ENCODE results near the gene UNKL. TPM values are rescaled to one million over a fixed set of nuclear protein-coding genes. Genes with fewer than 3 reads are reported as not detected.

Gene UNKL
- polyA plus RNA-seq, 4 donors: 10.2 to 29.3 (median 16.3) TPM

- peak in 1 of 4 donors; percentile 31 for DNase-seq (ENCODE audit: low read depth in 4 of 4, low spot score in 3 of 4)
Measured at GRCh38 chr16:1379304-1380076, 35.0 kb downstream of the UNKL start.

GRCh38 chr16:1378804-1379303, 35.6 kb downstream of the UNKL start:
- DNase-seq (ENCODE audit: low read depth in 4 of 4, low spot score in 3 of 4): no peak

- DNase-seq (ENCODE audit: low read depth in 4 of 4, low spot score in 3 of 4): no peak
Measured at GRCh38 chr16:1378087-1378803, 36.3 kb downstream of the UNKL start.

- DNase-seq (ENCODE audit: low read depth in 4 of 4, low spot score in 3 of 4): no peak
Measured at GRCh38 chr16:1377406-1378010, 37.0 kb downstream of the UNKL start.

- no peak for DNase-seq (ENCODE audit: low read depth in 4 of 4, low spot score in 3 of 4)
Measured at GRCh38 chr16:1375741-1376410, 38.6 kb downstream of the UNKL start.

- DNase-seq (ENCODE audit: low read depth in 4 of 4, low spot score in 3 of 4): no peak
Measured at GRCh38 chr16:1375298-1375640, 39.2 kb downstream of the UNKL start.

GRCh38 chr16:1374418-1375297, 39.8 kb downstream of the UNKL start:
- no peak for DNase-seq (ENCODE audit: low read depth in 4 of 4, low spot score in 3 of 4)

GRCh38 chr16:1372292-1372950, 42.1 kb downstream of the UNKL start:
- DNase-seq (ENCODE audit: low read depth in 4 of 4, low spot score in 3 of 4): no peak

GRCh38 chr16:1371054-1371978, 43.2 kb downstream of the UNKL start:
- no peak for DNase-seq (ENCODE audit: low read depth in 4 of 4, low spot score in 3 of 4)

- DNase-seq (ENCODE audit: low read depth in 4 of 4, low spot score in 3 of 4): no peak
Measured at GRCh38 chr16:1367486-1368174, 46.9 kb downstream of the UNKL start.

GRCh38 chr16:1366712-1367299, 47.7 kb downstream of the UNKL start:
- no peak for DNase-seq (ENCODE audit: low read depth in 4 of 4, low spot score in 3 of 4)

- DNase-seq (ENCODE audit: low read depth in 4 of 4, low spot score in 3 of 4): no peak
Measured at GRCh38 chr16:1366060-1366711, 48.3 kb downstream of the UNKL start.

- no peak for DNase-seq (ENCODE audit: low read depth in 4 of 4, low spot score in 3 of 4)
Measured at GRCh38 chr16:1364510-1364909, 50.0 kb downstream of the UNKL start.

GRCh38 chr16:1363501-1364041, 50.9 kb downstream of the UNKL start:
- DNase-seq (ENCODE audit: low read depth in 4 of 4, low spot score in 3 of 4): no peak

- DNase-seq (ENCODE audit: low read depth in 4 of 4, low spot score in 3 of 4): no peak
Measured at GRCh38 chr16:1362807-1363206, 51.7 kb downstream of the UNKL start.

GRCh38 chr16:1361685-1362360, 52.7 kb downstream of the UNKL start:
- no peak for DNase-seq (ENCODE audit: low read depth in 4 of 4, low spot score in 3 of 4)

Measured in left renal pelvis (tissue), 4 donors.